Lung (tissue), 12 donors: ENCODE measurements around the gene G6PC3. TPM values are rescaled to one million over a fixed set of nuclear protein-coding genes. Genes with fewer than 3 reads are reported as not detected.
A peak's percentile ranks its signal among the peaks of the same experiment; 100 is the strongest.

Experiments used
- ATAC-seq: fragments of 200-7000 bp; cut with Tn5 transposase; one replicate; pipeline ENCODE4 v1.9.1; 2020; ENCODE audit warnings: moderate number of reproducible peaks; ENCODE audit not compliant: insufficient read depth, low FRiP score
- DNase-seq, 3 donors: peaks; one replicate each; pipeline ENCODE4 v3.0.0-alpha.2; 2013 to 2017
- H3K27ac ChIP-seq, 2 donors: one replicate each; pipeline ENCODE4 v1.5.1; 2013; ENCODE audit warnings: mild to moderate bottlenecking in 2 of 2, moderate library complexity in 2 of 2, control low read depth in 1 of 2, inconsistent platforms in 1 of 2, low read depth in 1 of 2, low read length in 1 of 2
- H3K27me3 ChIP-seq, 3 donors: one replicate each; pipeline ENCODE4 v1.5.1; 2013; ENCODE audit warnings: low read length in 2 of 3; ENCODE audit not compliant: control insufficient read depth in 3 of 3, insufficient read depth in 3 of 3
- H3K36me3 ChIP-seq, 4 donors: one replicate each; pipeline ENCODE4 v1.5.1; 2013; ENCODE audit warnings: low read length in 4 of 4, mild to moderate bottlenecking in 1 of 4, moderate library complexity in 1 of 4; ENCODE audit not compliant: control insufficient read depth in 4 of 4, insufficient read depth in 4 of 4
- H3K4me1 ChIP-seq, 5 donors: one replicate each; pipeline ENCODE4 v1.5.1; 2013; ENCODE audit warnings: low read length in 5 of 5, mild to moderate bottlenecking in 2 of 5, moderate library complexity in 1 of 5; ENCODE audit not compliant: control insufficient read depth in 5 of 5, insufficient read depth in 5 of 5
- H3K4me3 ChIP-seq: one replicate; pipeline ENCODE4 v1.5.1; 2013; ENCODE audit warnings: mild to moderate bottlenecking, control low read depth, moderate library complexity
- H3K9ac ChIP-seq, 2 donors: one replicate each; pipeline ENCODE4 v1.5.1; 2013; ENCODE audit warnings: low read length in 2 of 2, control low read depth in 1 of 2; ENCODE audit not compliant: insufficient read depth in 1 of 2
- H3K9me3 ChIP-seq, 4 donors: one replicate each; pipeline ENCODE4 v1.5.1; 2013; ENCODE audit warnings: low read length in 3 of 4, mild to moderate bottlenecking in 1 of 4, moderate library complexity in 1 of 4; ENCODE audit not compliant: control insufficient read depth in 4 of 4, insufficient read depth in 3 of 4
- CTCF ChIP-seq: IDR thresholded peaks from 2 replicates; pipeline ENCODE4 v1.5.1; 2012; ENCODE audit warnings: mild to moderate bottlenecking; ENCODE audit errors: control extremely low read depth, extremely low read depth
- WGBS, 2 donors: extraction: QIAGEN DNeasy Blood & Tissue Kit; methylation state at CpG; one replicate each; pipeline ENCODE4 v1.1.7; 2013; 5-methylcytosine and 5-hydroxymethylcytosine counted together
- polyA plus RNA-seq, 2 donors: library from polyadenylated mRNA; stranded (reverse); fragments of 200-250 nt; gene quantifications; one replicate each; pipeline ENCODE4 v1.2.1, GENCODE V29; 2013
- total RNA-seq, 2 donors: library from RNA; depleted of rRNA in 1 of 2; stranded (reverse); fragments of >200 nt in 1 of 2; gene quantifications; one replicate each; pipeline ENCODE4 v1.2.1, GENCODE V29; 2014 to 2021
- donor health status: control.
- donor health status: control.
- donor health status: Bipolar disorder and iron deficiency.
- donor health status: healthy.
- donor health status: DM: yes; HTN: yes; CAD: no.

G6PC3 gene
- total and polyA plus RNA-seq, 4 donors: 21.2 to 87.4 (median 79.7) TPM

DNA sequence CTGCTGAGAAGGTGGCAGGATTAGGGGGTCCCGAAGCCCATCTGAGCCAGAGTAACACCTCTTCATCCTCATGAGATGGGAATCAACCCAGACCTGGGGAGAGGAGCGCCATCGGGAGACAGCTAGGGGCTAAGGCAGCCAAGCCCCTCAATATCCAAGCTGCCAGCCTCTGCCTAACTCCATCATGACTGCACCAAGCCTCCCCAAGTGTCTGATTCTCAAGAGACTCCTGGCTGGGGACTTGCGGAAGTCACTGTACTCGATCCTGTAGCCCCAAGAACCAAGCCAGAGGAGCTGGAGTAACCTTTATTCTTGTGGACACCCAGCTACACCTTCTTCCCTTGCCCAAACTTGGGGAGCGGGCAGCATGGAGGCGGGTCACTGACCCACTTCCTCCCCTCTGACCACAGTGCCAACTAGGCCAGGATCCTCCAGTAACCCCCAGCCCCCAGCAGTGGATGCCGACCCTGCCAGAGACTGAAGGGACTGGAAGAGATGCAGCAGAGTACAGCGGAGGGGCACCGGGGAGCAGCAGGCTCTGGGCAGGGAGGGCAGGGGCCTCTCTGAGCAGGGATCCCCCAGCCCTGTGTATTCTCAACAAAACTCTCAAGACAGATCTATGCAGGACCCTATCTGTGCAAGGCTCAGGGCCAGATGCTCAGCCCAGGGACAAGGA lies 39.6 kb downstream of the G6PC3 start:
- whole genome bisulfite sequencing, 2 donors: 62 to 71% methylated on average over 10 of the region's 10 CpGs
- Histone ChIP-seq H3K4me1 (peaks cover 13 to 63% (median 46%) of the 10 kb centered on the region in 5 donors), H3K9ac (peak overlapping the region in 1 of 2 donors; percentile 14), H3K27me3 (no peaks in the 10 kb centered on the region), H3K36me3 (peaks cover 0 to 15% (median 4%) of the 10 kb centered on the region in 4 donors), H3K27ac (peak overlapping the region; percentile 80 to 86), H3K9me3 (no peaks in the 10 kb centered on the region), H3K4me3 (peak overlapping the region; percentile 29)
- DNase-seq (no peak), ATAC-seq (no peak)
- TF ChIP-seq CTCF: no peak

- Histone ChIP-seq H3K36me3 (peaks cover 0 to 22% (median 3%) of the 10 kb centered on the region in 4 donors), H3K27ac (peak overlapping the region; percentile 80 to 88), H3K9me3 (no peaks in the 10 kb centered on the region), H3K4me1 (peaks cover 13 to 64% (median 43%) of the 10 kb centered on the region in 5 donors), H3K9ac (peak overlapping the region in 1 of 2 donors; percentile 14), H3K27me3 (no peaks in the 10 kb centered on the region), H3K4me3 (peak overlapping the region; percentile 29)
- peak; percentile 84 for ATAC-seq
- no peak for TF ChIP-seq CTCF
- 3 to 7% methylated on average over 26 to 28 of the region's 28 CpGs for WGBS, 2 donors
- DNase-seq: peak; percentile 97 to 98 (median 98)
These were observed 40.5 kb downstream of the G6PC3 start for GRCh38 chr17:44110823-44111633.

DNA sequence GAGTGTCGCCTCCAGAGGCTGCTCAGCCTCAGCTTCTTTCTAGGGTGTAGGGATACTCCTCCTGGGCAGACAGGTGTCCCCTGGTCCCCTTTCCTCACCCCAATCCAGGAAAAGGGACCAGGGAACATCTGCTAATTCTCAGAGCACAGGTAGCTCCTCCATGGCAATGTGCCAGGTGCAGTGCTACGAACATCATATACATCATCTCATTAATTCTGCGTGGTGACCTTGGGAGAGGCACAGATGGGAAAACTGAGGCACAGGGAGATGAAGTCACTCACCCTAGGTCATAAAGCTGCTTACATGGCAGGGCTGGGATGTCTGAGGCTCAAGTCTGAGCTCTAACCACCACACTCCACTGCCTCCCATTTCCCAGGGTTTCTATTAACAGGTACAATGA lies 41.2 kb downstream of the G6PC3 start:
- Histone ChIP-seq H3K36me3 (peaks cover 0 to 29% (median 3%) of the 10 kb centered on the region in 4 donors), H3K9ac (peak overlapping the region in 1 of 2 donors; percentile 34), H3K27ac (peak overlapping the region; percentile 80 to 88), H3K4me3 (no peak overlapping the region), H3K9me3 (no peaks in the 10 kb centered on the region), H3K27me3 (no peaks in the 10 kb centered on the region), H3K4me1 (peaks cover 13 to 61% (median 38%) of the 10 kb centered on the region in 5 donors)
- DNase-seq: no peak
- no peak for TF ChIP-seq CTCF
- ATAC-seq: no peak
- 78 to 83% methylated on average over 3 of the region's 3 CpGs for WGBS, 2 donors
